GM18519 (cell line): Measurements from ENCODE around the gene ING3.
"Not testable (repeated sequence)": the region's sequence is repeated elsewhere in the genome, so short reads cannot be mapped to it uniquely, and the experiment has no call there.

Experiments
- ATAC-seq: cut with Tn5 transposase; IDR thresholded peaks from one replicate; pipeline ENCODE4 v1.9.1; 2021; ENCODE audit warnings: mild to moderate bottlenecking, moderate library complexity; ENCODE audit not compliant: unreplicated experiment, low FRiP score

ING3 gene

GRCh38 chr7:120949393-120949911, 1.1 kb upstream of the ING3 start:
- no peak for ATAC-seq

GRCh38 chr7:120949998-120950538, 509 bp upstream of the ING3 start:
- ATAC-seq = no peak

- no peak for ATAC-seq
These were observed 727 bp downstream of the ING3 start for GRCh38 chr7:120951309-120951699.

- ATAC-seq = no peak
These were observed 1.2 kb downstream of the ING3 start for GRCh38 chr7:120951826-120952225.

GRCh38 chr7:120955577-120956149, 5.1 kb downstream of the ING3 start:
- ATAC-seq = no peak

GRCh38 chr7:120959929-120960484, 9.4 kb downstream of the ING3 start:
- no peak for ATAC-seq

GRCh38 chr7:120960714-120961113, 10.1 kb downstream of the ING3 start:
- ATAC-seq = no peak

GRCh38 chr7:120961638-120962173, 11.1 kb downstream of the ING3 start:
- ATAC-seq = no peak

GRCh38 chr7:120964088-120964487, 13.5 kb downstream of the ING3 start:
- no peak for ATAC-seq

GRCh38 chr7:120966961-120967360, 16.4 kb downstream of the ING3 start:
- no peak for ATAC-seq

- ATAC-seq = no peak
These were observed 23.3 kb downstream of the ING3 start for GRCh38 chr7:120973849-120974248.

- ATAC-seq = no peak
These were observed 29.4 kb downstream of the ING3 start for GRCh38 chr7:120979765-120980499.

GRCh38 chr7:120981117-120981516, 30.5 kb downstream of the ING3 start:
- no peak for ATAC-seq

- no peak for ATAC-seq
These were observed 31.5 kb downstream of the ING3 start for GRCh38 chr7:120981888-120982615.

- not testable (repeated sequence) for ATAC-seq
These were observed 33.0 kb downstream of the ING3 start for GRCh38 chr7:120983592-120983991.

GRCh38 chr7:120984406-120984805, 33.8 kb downstream of the ING3 start:
- no peak for ATAC-seq

- ATAC-seq = no peak
These were observed 34.7 kb downstream of the ING3 start for GRCh38 chr7:120985130-120985758.

- no peak for ATAC-seq
These were observed 35.3 kb downstream of the ING3 start for GRCh38 chr7:120985839-120986238.

- ATAC-seq = no peak
These were observed 36.1 kb downstream of the ING3 start for GRCh38 chr7:120986650-120987049.

GRCh38 chr7:120987280-120987679, 36.7 kb downstream of the ING3 start:
- ATAC-seq = no peak
